PC-3 (cell line): Measurements from ENCODE around the gene ZNF165.

Source experiments
- EZH2 ChIP-seq: fragments of 300-600 bp; sonication (generic); IDR thresholded peaks from one replicate; pipeline ENCODE4 v1.6.1; 2017; ENCODE audit warnings: antibody characterized with exemption, mild to moderate bottlenecking, low read length; ENCODE audit not compliant: unreplicated experiment
- TF ChIP-seq, protein P1 (sequence below): fragments of 300-600 bp; sonication (generic); conservative IDR thresholded peaks from 2 replicates; pipeline ENCODE4 v1.5.1; 2017; ENCODE audit warnings: antibody characterized with exemption, low read depth, mild to moderate bottlenecking, low read length

DNA sequence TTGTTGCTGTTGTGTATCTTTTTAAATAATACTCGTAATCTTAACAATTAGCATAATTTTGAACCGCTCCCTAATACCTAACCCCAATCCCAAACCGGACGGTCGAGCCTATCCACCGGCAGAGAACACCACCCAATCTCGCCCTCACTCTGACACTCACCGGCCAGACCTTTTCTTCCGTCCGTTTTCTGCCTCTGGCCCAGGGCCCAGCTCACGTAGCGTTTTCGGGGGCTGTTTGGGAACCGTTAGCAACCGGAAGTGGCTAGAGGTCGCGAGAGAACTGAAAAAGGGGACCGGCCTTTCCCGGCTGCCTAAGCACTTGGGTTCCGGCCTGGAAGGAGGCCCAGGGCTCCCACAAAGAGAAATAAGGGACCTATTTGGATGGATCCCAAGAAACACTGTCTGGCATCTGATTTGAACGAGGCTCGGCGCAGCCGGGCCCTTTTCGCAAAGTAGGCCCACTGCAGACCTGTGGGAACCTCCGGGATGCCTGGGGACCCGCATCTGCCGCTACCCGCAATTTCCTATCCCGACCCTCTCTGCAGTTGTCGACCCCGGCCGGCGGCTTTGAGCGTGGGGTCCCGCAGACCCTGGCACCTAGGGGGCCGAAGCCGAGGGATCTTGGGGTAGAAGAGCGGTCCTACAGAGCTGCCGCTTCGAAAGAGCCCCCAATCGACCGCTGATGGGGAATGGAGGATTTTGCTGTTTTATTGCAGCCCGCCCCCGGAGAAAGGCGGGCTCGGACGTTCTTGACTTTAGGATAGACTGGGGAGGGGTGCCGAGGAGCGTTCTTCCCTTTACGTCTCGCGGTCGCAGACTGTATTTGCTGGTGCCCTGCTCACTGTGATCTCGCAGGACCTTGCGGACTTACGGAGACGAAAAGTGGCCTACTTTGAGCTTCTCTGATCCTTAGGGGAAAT lies 56.5 kb downstream of the ZNF165 start:
- TF ChIP-seq, protein P1, sequence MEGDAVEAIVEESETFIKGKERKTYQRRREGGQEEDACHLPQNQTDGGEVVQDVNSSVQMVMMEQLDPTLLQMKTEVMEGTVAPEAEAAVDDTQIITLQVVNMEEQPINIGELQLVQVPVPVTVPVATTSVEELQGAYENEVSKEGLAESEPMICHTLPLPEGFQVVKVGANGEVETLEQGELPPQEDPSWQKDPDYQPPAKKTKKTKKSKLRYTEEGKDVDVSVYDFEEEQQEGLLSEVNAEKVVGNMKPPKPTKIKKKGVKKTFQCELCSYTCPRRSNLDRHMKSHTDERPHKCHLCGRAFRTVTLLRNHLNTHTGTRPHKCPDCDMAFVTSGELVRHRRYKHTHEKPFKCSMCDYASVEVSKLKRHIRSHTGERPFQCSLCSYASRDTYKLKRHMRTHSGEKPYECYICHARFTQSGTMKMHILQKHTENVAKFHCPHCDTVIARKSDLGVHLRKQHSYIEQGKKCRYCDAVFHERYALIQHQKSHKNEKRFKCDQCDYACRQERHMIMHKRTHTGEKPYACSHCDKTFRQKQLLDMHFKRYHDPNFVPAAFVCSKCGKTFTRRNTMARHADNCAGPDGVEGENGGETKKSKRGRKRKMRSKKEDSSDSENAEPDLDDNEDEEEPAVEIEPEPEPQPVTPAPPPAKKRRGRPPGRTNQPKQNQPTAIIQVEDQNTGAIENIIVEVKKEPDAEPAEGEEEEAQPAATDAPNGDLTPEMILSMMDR, result no peak
- no peak for TF ChIP-seq EZH2
